ENCODE data around the gene PTGER4. TPM values are rescaled to one million over a fixed set of nuclear protein-coding genes. Genes with fewer than 3 reads are reported as not detected.

PTGER4 gene
- total RNA-seq, 1 donor from 2014 or later: 1.6 TPM

Other genes starting within 250 kb of the PTGER4 start
- 18.8 and 22.7 TPM in 2 replicates for gene TTC33, start 76.0 kb downstream of the PTGER4 start, total RNA-seq
- 98.4 and 110 TPM in 2 replicates for gene PRKAA1, start 118.5 kb downstream of the PTGER4 start, total RNA-seq
- gene RPL37, start 155.3 kb downstream of the PTGER4 start, total RNA-seq: 168 and 350 TPM in 2 replicates
- gene CARD6, start 161.5 kb downstream of the PTGER4 start, total RNA-seq: 7.0 and 10.8 TPM in 2 replicates
- not detected in 2 replicates for gene C7, start 229.6 kb downstream of the PTGER4 start, total RNA-seq